Astrocyte (in vitro differentiated cells and primary cell): ENCODE data around the gene RFTN1.

Experiments
- CTCF ChIP-seq: IDR thresholded peaks from 2 replicates; pipeline ENCODE4 v1.5.1; 2011; ENCODE audit warnings: low read depth, mild to moderate bottlenecking, inconsistent platforms, low read length, moderate library complexity; ENCODE audit not compliant: insufficient read depth
- EZH2 ChIP-seq: IDR thresholded peaks from 2 replicates; pipeline ENCODE4 v1.6.1; 2012; ENCODE audit warnings: mild to moderate bottlenecking, low read length, inconsistent platforms; ENCODE audit not compliant: insufficient read depth

- TF ChIP-seq CTCF: no peak
- TF ChIP-seq EZH2: no peak
Observed at GRCh38 chr3:16460886-16461285, 52.6 kb downstream of the RFTN1 start.
